GM18907 (cell line): ENCODE results near the gene IL9R.
"Not testable (repeated sequence)": the region's sequence is repeated elsewhere in the genome, so short reads cannot be mapped to it uniquely, and the experiment has no call there.

Source experiments
- ATAC-seq: cut with Tn5 transposase; IDR thresholded peaks from one replicate; pipeline ENCODE4 v1.9.1; 2021; ENCODE audit warnings: mild to moderate bottlenecking, moderate library complexity; ENCODE audit not compliant: unreplicated experiment

IL9R gene

GRCh38 chrX:155997436-155997835 is at the start of gene IL9R:
Gene IL9R, plus strand, starts transcription at chrX:155997696. Its CDS starts 64 bp downstream, at chrX:155997760.
- ATAC-seq, result peak; percentile 65

GRCh38 chrX:155949098-155949497 is 48.4 kb upstream of the IL9R start:
- ATAC-seq, result no peak

- ATAC-seq, result no peak
Measured at GRCh38 chrX:155951237-155951789, 46.2 kb upstream of the IL9R start.

GRCh38 chrX:155953055-155953454 is 44.4 kb upstream of the IL9R start:
- ATAC-seq, result no peak

GRCh38 chrX:155954793-155955192 is 42.7 kb upstream of the IL9R start:
- no peak for ATAC-seq

GRCh38 chrX:155956099-155956498 is 41.4 kb upstream of the IL9R start:
- ATAC-seq, result no peak

- no peak for ATAC-seq
Measured at GRCh38 chrX:155956649-155957048, 40.8 kb upstream of the IL9R start.

- no peak for ATAC-seq
Measured at GRCh38 chrX:155957843-155958242, 39.7 kb upstream of the IL9R start.

- no peak for ATAC-seq
Measured at GRCh38 chrX:155959018-155959587, 38.4 kb upstream of the IL9R start.

- ATAC-seq, result no peak
Measured at GRCh38 chrX:155962906-155963305, 34.6 kb upstream of the IL9R start.

- peak; percentile 60 for ATAC-seq
Measured at GRCh38 chrX:155966876-155967275, 30.6 kb upstream of the IL9R start.

GRCh38 chrX:155967653-155968325 is 29.7 kb upstream of the IL9R start:
- no peak for ATAC-seq

- no peak for ATAC-seq
Measured at GRCh38 chrX:155968326-155968661, 29.2 kb upstream of the IL9R start.

- no peak for ATAC-seq
Measured at GRCh38 chrX:155968791-155969190, 28.7 kb upstream of the IL9R start.

GRCh38 chrX:155971658-155972057 is 25.8 kb upstream of the IL9R start:
- not testable (repeated sequence) for ATAC-seq

GRCh38 chrX:155972241-155972640 is 25.3 kb upstream of the IL9R start:
- not testable (repeated sequence) for ATAC-seq

GRCh38 chrX:155983326-155983725 is 14.2 kb upstream of the IL9R start:
- no peak for ATAC-seq

GRCh38 chrX:155985208-155985607 is 12.3 kb upstream of the IL9R start:
- no peak for ATAC-seq

- ATAC-seq, result not testable (repeated sequence)
Measured at GRCh38 chrX:155986995-155987394, 10.5 kb upstream of the IL9R start.

GRCh38 chrX:155988859-155989258 is 8.6 kb upstream of the IL9R start:
- no peak for ATAC-seq

- ATAC-seq, result no peak
Measured at GRCh38 chrX:155993421-155993820, 4.1 kb upstream of the IL9R start.

- ATAC-seq, result no peak
Measured at GRCh38 chrX:155995321-155995875, 2.1 kb upstream of the IL9R start.
